ENCODE results near the gene DAPK2.

The DAPK2 gene

DNA sequence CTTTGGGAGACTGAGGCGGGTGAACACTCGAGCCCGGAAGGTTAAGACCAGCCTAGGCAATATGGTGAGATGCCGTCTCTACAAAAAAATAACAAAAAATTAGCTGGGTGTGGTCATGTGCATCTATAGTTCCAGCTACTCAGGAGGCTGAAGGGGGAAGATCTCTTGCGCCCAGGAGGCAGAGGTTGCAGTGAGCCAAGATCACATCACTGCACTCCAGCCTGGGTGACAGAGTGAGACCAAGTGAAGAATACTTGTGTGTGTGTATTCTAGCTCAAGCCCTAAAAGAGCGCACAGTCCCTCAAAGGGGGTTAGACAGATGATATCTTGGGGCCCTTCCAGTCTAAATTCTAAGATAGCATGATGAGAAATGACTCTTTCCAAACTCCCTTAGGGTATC lies 23.7 kb downstream of the DAPK2 start:
- DNase-seq, result no peak

DNA sequence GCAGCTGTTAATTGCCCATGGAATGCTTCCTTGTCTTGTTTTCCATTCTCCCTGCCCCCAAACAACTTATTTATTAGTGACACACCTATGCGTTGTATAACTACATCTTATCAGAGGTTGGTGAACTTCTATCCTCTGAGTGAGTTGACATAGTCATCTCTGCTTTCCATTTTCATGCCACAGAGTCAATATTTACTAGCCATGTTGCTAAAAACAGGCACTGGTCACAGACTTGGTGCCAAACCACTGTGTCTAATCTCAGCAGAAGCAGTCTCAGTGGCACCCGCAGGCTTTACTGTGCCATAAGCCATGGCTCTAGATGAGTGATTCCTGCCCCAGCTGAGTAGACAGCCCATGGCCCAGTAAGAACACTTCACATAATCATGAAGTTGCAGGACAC lies 26.5 kb downstream of the DAPK2 start:
- DNase-seq, result no peak

DNA sequence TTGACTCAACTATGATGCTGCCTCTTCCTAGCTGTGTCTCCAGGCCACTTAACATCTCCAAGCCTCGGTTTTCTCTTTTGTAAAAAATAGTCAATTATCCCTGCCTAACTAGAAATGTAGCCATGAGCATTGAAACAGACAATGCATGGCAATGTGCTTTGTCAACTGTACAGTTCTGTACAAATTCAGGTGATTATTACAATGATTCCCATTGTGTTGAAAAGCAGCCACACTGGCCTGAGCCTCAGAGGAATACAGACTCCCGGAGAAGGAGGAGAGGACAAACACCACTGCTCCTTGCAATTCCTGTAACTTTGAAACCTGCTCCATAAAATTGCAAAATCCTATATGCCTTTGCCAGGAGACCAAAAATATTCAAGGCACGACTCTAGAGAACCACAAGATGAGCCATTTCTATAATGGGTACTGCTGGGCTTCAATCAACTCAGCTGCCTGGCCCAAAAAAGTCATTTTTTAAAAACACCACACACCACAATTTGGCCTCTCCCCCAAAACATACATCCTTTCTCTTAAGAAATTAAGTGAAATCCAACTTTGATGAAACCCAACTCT lies 28.6 kb downstream of the DAPK2 start:
- DNase-seq, result no peak

DNA sequence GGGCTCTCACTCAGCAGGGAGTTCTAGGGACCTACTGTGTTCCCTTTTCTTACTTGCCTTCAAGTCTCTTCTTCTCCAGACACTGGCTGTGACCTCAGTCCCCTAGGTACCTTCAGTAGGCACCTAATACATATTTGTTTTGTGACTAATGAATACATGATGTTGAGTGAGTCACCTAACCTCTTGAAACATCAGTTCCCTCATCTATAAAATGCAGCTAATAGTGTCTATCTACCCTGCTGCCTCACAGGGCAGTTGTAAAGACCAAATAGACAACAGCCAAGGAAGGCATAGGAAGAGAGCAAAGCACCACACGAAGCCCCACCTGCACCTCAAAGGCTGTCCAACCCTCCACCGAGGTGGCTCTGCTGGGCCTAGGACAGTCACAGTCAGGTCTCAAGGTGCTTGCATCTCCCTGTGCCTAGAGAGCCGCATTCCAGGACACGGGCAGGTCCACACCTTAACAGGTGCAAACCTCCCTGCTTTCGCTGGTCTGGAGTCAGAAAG lies 29.1 kb downstream of the DAPK2 start:
- DNase-seq, result no peak

DNA sequence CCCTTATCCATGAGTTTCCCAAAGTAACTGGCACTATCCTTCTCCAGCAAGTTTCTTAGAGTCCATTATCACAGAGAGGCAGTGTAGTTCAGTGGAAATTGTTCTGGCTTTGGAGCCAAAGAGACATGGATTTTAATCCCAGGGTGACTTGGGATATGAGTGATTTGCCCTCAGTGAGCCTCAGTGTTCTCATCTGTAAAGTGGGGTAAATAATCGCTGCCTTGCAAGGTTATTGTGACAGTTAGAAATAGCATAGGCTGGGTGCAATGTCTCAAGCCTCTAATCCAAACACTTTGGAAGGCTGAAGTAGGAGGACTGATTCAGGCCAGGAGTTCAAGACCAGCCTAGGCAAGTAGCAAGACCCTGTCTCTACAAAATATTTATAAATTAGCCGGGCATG lies 30.0 kb downstream of the DAPK2 start:
- no peak for DNase-seq

DNA sequence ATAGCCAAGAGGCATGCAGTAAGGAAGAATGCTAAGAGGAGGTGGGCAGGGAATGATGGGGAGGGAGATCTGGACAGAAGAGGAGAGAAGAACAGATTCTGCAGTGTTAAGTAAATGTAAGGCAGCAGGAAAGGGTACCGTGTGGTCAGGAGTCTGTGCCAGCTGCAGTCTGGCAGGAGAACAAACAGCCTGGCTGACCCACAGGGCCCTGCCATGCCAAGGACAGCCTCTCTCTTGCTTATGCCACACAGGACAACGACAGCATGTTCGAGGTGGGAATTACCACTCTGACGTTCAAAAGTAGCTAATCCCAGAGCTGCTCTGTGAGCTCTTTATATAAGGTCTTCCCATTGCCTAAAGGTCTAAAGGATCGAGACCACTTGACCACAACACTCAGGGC lies 31.3 kb downstream of the DAPK2 start:
- DNase-seq, result no peak

DNA sequence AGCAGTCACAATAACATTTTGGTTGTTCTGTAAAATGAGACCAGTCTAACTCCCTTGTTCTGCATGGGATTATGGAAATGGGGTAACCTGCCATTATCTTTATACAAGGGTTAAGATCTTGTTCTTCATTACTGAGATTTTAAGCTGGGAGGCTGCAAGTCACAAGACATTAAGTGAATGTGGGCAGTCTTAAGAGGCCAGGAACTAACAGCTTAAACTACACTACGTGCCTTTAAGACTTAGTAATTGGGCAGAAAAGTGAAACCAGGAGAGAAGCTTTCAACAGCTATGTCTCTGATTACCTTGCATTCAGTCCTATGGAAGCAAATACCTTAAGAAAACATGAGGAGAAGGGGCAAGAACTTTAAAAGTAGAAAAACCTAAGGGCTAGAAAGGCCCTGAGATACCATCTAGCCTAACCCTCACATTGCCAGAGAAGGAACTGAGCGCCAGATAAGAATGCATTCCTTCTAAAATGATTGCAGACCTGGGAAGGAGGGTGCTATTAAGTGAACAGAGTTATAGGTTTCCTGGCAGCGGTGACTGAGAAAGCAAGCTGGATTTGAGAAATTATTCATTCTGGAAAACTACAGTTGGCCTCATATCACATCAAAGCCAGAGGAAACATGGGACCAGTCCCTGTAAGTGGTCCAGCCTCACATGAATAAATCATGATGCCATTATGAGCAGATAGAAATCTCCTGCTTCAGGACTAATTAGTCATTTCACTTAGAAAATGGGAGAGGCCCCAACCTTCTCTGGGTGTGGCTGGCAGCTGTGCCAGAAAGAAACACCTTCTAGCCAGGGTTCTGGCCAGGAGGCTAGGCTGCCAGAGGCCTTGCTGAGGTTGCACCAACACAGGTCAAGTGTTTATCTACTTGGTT lies 32.9 kb downstream of the DAPK2 start:
- no peak for DNase-seq

DNA sequence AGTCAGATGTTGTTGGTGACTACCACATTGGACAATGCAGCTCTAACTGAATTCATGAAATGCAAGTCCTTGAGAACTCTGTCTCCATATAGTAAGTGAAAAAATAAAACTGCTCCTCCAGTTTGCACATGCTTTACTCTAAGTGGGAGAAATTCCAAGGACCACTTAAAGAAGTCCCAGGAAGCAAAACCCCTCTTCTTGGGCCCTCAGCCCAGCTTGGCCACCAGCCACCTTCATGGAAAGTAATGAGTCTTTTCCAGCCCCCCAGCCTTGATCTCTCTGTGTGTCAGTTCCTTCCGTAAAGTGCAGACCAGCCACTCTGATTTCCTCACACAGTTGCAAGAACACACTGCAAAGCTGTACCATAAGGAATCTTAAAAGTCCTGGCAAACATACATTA lies 34.5 kb downstream of the DAPK2 start:
- no peak for DNase-seq

DNA sequence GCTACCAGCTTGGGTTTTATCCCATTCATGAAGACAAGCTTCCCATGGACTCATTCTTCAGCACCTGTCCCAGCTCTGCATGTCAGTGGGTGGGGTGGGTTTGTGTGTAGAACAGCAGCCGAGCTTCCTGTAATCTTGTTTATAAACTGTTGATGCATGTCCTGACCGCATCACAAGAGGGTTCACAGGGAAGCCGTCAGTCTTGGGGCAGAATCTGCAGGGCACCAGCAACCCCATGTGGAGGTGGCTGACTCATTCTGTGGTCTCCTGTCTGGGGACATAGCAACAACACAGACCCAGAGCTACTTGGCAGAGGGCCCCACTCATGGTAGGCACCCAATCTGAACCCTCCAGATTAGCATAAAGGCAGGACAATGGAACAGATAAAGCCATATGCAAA lies 35.6 kb downstream of the DAPK2 start:
- peak; percentile 7 for DNase-seq

DNA sequence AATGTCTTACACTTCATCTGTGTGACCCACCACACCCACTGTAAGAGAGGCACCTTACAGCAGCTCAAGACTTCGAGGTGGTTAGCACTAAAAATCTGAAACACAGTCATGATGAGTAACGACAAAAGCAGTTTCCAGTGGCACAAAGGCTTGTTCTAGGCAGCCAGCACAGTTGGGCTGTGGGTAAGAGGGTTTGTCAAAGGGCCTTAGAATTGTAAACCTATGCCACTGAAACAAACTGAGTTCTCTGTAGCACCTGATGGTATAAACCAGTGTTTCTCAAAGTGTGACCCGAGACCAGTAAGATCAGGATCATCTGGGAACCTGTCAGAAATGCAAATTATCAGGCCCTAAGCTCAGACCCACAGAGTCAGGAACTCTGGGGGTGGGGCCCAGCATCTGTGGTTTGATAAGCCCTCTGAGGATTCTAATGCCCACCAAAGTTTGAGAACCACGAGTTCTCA lies 36.5 kb downstream of the DAPK2 start:
- DNase-seq, result no peak

DNA sequence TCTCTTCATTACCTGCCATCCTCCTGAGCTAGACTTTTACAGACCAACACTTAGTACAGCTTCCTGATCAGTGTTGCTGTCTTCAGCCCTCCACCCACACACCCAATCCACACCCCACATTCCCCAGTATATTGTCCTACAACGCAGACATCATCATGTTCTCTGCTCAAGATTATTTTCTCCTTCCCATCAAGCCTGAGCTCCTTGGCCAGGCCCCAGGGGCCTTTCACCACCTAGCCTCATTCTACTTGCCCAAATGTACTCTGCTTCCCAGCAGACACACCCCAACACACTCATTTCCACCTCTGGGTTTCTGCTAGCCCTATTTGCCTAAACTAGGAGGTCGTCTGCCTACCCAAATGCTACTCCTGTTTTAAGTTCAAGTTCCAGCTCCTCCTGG lies 37.0 kb downstream of the DAPK2 start:
- no peak for DNase-seq

DNA sequence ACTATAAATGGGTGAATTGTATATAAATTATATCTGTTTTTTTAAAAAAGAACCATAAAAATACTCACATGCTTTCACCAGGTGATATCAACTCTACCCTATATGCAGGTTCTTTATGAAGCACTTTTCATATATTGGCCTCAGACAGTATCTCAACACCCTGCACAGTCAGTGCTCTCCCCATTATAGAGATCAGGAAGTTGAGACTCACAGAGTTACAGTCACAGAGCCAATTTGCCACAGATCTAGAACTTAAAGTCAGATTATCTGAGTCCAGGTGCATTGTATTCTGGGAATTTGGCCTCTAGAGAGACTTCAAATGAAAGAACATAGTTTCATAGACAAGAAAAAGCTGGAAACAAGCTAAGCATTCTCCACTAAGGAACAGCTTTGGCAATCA lies 38.1 kb downstream of the DAPK2 start:
- DNase-seq, result no peak

DNA sequence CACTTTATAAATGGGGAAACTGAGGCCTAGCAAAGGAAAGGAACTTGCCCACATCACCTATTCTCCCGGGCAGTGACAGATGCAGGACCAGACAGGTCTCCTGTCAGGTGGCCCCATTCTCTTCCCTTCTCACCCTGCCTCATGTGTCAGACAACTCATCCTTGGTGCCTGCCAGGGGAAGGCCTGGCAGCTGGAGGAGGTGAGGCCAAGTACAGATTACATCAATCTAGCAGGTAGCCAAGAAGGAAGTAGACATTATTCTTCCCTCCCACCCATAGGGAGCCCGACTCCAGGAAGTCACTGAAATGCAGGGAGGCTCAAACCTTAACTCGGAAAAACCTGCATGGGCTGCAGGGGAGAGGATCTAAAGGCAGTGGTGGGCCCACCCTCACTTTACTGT lies 39.6 kb downstream of the DAPK2 start:
- no peak for DNase-seq

DNA sequence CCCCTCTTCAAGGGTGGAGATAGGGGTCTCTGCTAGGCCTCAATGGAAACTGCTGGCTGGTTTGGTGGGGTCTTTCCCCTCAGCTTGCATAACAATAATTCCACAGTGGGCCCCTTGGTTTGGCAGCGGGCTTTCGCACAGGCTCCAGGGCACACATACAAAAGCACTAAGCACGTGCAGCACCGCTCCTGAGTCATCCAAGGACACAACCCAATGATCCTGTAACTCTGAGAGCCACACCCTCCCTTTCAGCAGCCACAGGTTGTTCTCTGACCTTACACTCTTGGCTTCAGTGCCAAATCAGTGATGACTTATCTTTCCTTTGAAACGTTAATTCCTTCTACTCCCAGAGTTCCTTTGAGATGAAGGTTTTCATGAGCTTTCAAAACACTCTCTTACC lies 41.7 kb downstream of the DAPK2 start:
- DNase-seq, result no peak

DNA sequence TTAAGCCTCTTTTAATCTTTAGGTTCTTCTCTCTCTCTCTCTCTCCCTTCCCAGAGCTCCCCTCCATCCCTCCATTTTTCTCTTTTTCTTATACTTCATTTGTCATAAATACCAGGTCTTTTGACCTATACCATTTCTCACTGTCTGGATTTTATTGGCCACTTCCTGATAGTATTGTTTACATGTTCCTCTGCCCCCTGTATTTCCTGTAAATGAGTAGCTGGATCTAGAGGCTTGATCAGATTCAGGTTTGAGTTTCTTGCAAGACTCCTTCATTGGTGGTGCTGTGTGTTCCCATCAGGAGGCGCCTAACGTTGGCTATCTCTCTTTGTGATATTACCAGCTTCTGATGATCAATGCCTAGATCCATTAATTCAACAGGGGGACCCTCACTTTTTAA lies 42.2 kb downstream of the DAPK2 start:
- no peak for DNase-seq

DNA sequence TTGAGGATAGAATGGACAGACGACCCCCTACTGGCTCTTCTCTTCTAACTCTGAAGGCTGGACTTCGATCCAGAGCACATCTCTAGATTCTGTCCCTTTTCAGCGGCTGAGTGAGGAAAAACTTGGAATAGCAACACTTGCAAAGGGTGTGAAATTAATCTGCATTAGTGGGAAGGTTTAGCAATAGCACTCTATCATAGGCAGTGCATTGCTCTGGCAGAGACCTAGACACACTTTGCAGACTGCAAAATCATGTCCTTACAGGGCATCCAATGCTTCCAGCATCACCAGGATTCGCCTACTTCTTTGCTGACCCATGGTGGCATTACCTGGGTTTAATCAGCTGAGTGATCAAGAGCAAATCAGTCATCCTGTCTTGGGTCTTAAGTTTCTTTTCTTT lies 43.1 kb downstream of the DAPK2 start:
- DNase-seq, result no peak

DNA sequence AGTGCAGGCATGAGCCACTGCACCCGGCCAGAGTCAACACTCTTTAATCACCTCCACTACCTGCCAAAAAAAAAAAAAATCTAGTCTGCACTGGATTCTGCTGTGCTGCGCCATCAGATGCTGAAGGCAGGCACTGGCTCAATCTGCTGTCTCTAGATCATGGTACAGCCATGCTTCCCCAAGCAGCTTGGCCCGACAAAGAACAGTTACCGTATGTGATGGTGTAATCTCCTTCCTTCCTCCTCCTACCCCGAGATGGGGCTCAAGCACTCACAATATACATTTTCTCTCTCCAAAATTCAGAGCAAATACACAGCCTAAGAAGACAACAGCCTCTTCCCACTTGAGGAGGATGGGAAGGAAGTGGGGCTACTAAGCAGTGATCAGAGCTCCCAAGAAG lies 45.1 kb downstream of the DAPK2 start:
- no peak for DNase-seq

DNA sequence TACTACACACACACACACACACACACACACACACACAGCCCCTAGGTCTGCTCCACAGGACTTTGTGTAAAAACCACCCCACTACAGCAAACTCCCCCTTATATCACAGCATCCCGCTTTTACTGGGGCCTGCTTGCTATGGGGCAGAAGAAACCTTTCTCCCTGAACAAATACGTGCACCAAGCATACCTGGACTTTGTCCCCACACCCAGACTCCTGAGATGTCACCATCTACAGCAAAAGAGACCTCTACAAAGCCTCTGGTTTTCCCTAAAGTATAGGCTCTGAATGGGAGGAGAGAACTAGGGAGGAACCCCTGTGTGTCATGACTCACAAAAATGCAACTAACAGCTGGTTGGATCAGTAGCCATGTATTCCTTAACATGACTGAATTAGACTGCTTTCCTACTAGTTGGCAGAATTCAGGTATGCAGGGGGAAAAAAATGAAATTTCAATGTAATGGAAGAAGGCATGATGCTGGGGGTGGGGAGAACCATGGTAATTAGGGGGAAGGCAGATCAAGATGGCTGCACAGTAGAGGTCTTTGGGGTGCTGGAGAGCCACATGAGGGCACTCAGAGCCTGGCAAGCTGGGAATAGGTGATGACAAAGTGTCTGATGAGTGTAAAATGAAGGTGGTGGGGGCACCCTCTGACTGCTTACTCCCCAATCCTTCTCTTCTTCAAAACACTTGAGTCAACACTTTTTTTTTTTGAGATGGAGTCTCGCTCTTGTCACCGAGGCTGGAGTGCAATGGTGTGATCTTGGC lies 45.9 kb downstream of the DAPK2 start:
- no peak for DNase-seq

DNA sequence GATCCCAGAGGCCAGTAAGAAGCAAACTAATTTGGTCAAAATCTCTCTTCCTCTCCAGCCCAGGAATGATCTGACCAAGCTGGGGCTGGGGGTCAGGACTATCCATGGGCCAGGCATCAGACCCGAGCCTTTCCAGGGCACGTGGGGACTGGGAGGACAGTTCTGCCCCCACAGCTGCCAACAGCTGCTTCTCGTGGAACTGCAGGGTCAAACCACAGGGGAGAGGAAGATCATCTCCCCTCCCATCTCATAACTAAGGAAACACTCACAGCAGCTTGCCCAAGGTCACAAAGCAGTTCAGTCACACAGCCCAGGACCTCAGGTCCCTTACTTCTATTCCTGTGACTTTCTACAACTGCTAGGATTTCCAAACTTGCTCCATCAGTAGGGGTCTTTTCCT lies 47.1 kb downstream of the DAPK2 start:
- no peak for DNase-seq

DNA sequence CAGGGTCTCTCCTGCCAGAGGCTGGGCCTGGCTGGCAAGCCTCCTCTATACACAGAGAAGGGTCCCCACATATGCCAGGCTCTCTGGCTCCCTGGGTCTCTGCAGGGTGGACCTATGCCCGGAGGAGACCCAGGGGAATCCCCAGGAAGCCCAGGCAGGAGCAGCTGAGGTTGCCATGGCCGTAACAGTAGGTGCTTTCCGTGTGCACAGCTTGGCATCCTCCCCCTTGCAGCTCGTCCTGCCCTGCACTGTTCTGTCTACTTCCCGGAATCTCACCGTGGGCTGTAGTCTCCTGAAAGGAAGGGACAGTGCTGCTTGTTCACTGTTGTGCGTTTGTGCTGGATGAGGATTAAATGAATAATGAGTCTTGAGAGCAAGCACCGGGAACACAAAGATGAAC lies 47.8 kb downstream of the DAPK2 start:
- no peak for DNase-seq

DNA sequence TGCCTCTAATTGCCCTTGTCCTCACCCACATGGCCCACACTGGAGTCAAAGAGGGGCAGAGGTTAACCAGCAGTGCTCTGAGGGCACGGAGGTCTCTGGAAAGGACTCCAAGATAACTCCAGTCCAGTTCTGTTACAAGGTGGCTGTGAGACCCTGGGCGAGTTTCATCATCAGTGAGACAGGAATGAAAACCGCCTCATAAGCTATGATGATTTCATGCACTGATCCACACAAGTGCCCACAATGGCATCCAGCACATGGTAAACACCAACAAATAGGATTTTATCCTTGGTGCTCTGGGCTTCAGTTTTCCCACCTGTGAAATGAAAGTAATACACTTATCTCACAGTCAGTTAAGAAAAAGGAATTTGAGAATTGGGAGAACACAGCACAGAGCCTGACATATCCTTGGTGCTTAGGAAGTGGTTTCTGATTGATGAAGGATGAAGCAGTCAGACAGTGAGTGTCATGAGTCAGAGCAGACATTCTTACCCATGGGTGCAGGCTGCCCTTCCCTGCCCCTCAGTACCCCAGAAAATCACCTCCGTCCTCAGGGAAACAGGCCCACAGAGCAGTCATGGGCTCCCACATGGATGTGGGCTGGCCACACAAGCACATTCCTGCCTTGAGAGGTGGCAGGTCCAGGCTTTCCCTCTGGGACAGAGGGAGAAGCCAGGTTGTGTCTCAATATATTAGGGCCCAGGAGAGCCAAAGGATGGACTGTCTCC lies 48.4 kb downstream of the DAPK2 start:
- DNase-seq, result no peak

DNA sequence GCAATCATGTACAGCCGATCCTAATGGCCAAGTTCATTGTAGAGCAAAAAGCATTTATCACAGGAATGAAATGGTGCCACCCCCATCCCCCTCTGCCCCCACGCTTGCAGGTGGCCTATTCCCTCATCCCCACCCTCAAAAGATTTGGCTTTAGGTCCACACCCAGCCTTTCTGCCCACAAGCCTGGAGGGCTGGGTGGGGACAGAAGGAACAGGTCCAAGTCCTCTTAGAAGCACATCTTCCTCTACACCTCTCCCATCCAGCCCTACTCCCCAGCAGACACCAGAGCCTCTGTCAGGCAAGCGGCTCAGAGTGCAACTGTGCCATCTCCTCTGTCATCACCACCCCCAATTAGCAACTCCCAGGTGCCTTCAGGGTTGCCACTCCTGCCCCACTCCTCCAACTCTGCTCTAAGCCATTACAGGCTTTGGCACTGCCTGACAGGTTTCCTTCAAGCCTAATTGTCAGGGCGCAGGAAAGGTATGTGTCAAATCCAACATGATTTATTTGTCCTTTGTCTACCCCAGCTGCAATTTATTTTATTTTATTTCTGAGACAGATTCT lies 49.4 kb downstream of the DAPK2 start:
- DNase-seq, result no peak

DNA sequence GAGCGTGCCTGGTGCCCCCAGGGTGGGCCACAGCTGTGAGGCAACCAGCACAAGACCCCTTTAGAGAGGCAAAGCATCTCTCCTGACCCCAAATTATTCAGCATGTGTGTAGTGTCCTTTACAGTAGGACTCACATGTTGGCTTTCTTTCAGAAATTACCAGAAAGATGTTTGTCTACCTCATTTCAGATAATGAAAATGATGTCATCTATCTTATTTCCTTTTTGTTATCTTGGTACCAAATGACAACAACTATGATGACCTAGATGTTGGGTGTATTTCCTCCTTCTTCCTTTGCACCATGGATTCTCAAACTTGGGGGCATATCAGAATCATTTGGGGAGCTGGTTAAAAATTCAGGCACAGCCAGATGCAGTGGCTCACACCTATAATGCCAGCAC lies 50.5 kb downstream of the DAPK2 start:
- DNase-seq, result no peak
